Measurements from ENCODE around the gene ELOA. TPM values are rescaled to one million over a fixed set of nuclear protein-coding genes. Genes with fewer than 3 reads are reported as not detected.
"Not testable (repeated sequence)": the region's sequence is repeated elsewhere in the genome, so short reads cannot be mapped to it uniquely, and the experiment has no call there.

Gene ELOA
- total and polyA plus RNA-seq, 4 donors: 11.8 to 31.0 (median 22.1) TPM

DNA sequence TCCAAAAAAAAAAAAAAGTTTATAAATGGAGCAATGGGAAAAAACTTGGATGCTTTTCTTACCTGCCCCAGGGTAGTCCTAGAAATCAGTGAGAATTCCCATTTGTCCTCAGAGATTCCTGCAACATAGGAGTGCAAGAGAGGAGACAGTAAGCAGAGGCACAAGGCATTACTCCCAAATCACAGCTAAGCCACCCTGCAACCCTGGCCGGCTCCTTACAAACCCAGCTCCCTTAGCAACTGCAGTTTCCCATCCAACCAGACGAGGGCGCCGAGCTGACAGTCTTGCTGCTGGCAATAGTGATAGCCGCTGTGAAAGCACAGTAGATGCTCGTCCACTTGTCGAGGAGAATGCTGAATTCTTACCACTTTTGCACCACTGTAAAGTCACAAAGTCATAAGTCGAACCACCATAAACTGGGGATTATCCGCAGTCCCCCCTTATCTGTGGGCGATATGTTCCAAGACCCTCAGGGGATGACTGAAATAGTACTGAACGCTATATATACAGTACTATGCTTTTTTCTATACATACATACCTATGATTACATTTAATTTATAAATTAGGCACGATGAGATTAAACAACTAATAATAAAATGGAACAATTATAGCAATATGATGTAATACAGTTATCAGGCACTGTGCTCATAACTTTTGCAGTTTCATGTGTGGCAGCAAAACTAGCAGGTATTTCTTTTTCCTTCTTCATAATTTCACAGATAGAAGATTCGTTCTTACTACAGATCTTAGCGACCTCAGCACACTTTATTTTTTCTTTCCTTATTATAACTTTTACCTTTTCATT lies 29.0 kb downstream of the ELOA start:
- Histone ChIP-seq H3K36me3 (ENCODE audit: control insufficient read depth in 1 of 2, insufficient read depth in 2 of 2, low read length in 1 of 2) (no peaks in the 10 kb centered on the region), H3K27me3 (ENCODE audit: control insufficient read depth in 1 of 2, insufficient read depth in 2 of 2, low read length in 1 of 2) (no peaks in the 10 kb centered on the region), H3K27ac (ENCODE audit: low read depth in 1 of 2, low read length in 2 of 2) (no peak overlapping the region), H3K9me3 (ENCODE audit: control insufficient read depth, low read length) (no peaks in the 10 kb centered on the region), H3K4me1 (ENCODE audit: control insufficient read depth in 1 of 2, insufficient read depth in 2 of 2, low read length in 2 of 2) (no peaks in the 10 kb centered on the region), H3K4me3 (ENCODE audit: low read length in 2 of 2) (no peak overlapping the region)
- DNase-seq: peak; percentile 90 to 96
- intact Hi-C loops (cut with DNase I): loop anchor here (2.0 to 10.0 kb wide), 2 partner anchors 93 to 145 kb away; partner anchors contain the start of gene FUCA1 (in 1 of the 2)
- 9 to 10% methylated on average over 14 of the region's 14 CpGs for WGBS, 2 donors
- ATAC-seq (ENCODE audit: low FRiP score): peak; percentile 88

DNA sequence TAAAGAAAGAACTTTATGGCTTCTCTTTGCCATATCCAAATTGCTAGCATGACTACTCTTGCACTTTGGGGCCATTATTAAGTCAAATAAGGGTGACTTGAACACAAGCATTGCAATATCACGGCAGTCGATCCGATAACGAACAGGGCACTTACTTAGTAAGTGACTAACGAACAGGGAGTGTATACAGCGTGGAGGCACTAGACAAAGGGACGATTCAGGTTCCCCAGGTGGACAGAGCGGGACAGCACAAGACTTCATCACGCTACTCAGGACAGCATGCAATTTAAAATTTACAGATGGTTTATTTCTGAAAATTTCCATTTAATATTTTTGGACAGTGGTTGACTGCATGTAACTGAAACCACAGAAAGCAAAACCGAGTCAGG lies 29.6 kb downstream of the ELOA start:
- no peak for ATAC-seq (ENCODE audit: low FRiP score)
- Histone ChIP-seq H3K36me3 (ENCODE audit: control insufficient read depth in 1 of 2, insufficient read depth in 2 of 2, low read length in 1 of 2) (no peaks in the 10 kb centered on the region), H3K27me3 (ENCODE audit: control insufficient read depth in 1 of 2, insufficient read depth in 2 of 2, low read length in 1 of 2) (no peaks in the 10 kb centered on the region), H3K9me3 (ENCODE audit: control insufficient read depth, low read length) (no peaks in the 10 kb centered on the region), H3K27ac (ENCODE audit: low read depth in 1 of 2, low read length in 2 of 2) (no peak overlapping the region), H3K4me3 (ENCODE audit: low read length in 2 of 2) (no peak overlapping the region), H3K4me1 (ENCODE audit: control insufficient read depth in 1 of 2, insufficient read depth in 2 of 2, low read length in 2 of 2) (no peaks in the 10 kb centered on the region)
- DNase-seq: no peak
- intact Hi-C loops (cut with DNase I): loop anchor here (2.0 to 10.0 kb wide), 2 partner anchors 92 to 144 kb away; partner anchors contain the start of gene FUCA1 (in 1 of the 2)
- WGBS, 2 donors: 88 to 89% methylated on average over 10 of the region's 10 CpGs

DNA sequence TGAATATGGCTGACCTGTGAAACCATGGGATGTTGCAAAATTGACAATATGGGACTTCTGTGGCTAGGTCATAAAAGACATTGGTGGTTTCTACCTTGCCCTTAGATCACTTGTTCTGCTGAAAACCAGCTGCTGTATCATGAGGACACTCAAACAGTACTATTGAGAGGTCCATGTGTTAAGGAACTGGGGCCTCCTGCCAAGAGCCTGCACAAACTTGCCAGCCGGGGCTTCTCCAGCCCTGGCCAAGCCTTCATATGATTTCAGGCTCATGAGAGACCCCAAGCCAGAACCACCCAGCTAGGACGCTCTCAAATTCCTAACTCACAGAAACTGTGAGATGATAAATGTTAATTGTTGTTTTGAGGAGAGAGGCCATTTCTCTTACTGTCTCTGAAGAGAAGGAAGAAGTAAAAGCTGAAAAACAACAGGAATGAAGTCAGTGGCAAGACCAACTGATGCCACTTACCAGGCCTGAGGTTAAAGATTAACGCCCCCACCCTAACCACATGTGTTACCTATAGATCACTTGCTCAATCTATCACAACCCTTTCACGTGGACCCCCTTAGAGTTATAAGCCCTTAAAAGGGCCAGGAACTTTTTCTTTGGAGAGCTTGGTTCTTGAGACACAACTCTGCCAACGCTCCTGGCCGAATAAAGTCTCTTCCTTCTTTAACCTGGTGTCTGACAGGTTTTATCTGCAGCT lies 31.1 kb downstream of the ELOA start:
- H3K36me3 ChIP-seq (ENCODE audit: control insufficient read depth in 1 of 2, insufficient read depth in 2 of 2, low read length in 1 of 2): no peaks in the 10 kb centered on the region
- no peak for DNase-seq
- no peak overlapping the region for H3K4me3 ChIP-seq (ENCODE audit: low read length in 2 of 2)
- intact Hi-C loops (cut with DNase I): loop anchor here in 1 of 2 donors (1.0 to 10.0 kb wide), 2 partner anchors 90 to 142 kb away; partner anchors contain the start of gene FUCA1
- ATAC-seq (ENCODE audit: low FRiP score): no peak
- 75 to 78% methylated on average over 6 of the region's 6 CpGs for WGBS, 2 donors
- peaks cover 0 to 5% of the 10 kb centered on the region in 2 donors for H3K4me1 ChIP-seq (ENCODE audit: control insufficient read depth in 1 of 2, insufficient read depth in 2 of 2, low read length in 2 of 2)
- H3K9me3 ChIP-seq (ENCODE audit: control insufficient read depth, low read length): no peaks in the 10 kb centered on the region
- no peaks in the 10 kb centered on the region for H3K27me3 ChIP-seq (ENCODE audit: control insufficient read depth in 1 of 2, insufficient read depth in 2 of 2, low read length in 1 of 2)
- H3K27ac ChIP-seq (ENCODE audit: low read depth in 1 of 2, low read length in 2 of 2): no peak overlapping the region

DNA sequence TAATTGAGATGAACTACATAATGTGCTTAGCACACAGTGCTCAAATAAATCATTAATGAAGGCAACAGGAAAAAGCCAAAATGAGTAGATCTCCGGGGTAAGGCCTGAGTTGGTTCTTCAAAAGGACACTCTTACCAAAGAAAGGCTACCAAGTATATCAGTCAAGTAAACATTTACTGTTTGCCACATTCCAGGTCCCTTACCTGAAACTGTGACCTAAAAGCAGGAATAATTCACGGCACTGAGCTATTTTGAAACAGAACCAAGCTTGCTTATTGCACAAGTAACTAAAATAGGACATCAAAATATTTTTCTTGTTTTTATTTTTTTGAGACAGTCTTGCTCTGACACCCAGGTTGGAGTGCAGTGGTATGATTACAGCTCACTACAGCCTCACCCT lies 32.9 kb downstream of the ELOA start:
- no peaks in the 10 kb centered on the region for H3K9me3 ChIP-seq (ENCODE audit: control insufficient read depth, low read length)
- DNase-seq (no peak), ATAC-seq (ENCODE audit: low FRiP score) (no peak)
- H3K27me3 ChIP-seq (ENCODE audit: control insufficient read depth in 1 of 2, insufficient read depth in 2 of 2, low read length in 1 of 2): no peaks in the 10 kb centered on the region
- H3K4me3 ChIP-seq (ENCODE audit: low read length in 2 of 2): no peak overlapping the region
- intact Hi-C loops (cut with DNase I): loop anchor here in 1 of 2 donors (10.0 kb wide), 1 partner anchor 89 kb away; the partner anchor contains the start of gene FUCA1
- no peak overlapping the region for H3K27ac ChIP-seq (ENCODE audit: low read depth in 1 of 2, low read length in 2 of 2)
- 81 to 83% methylated on average over 2 of the region's 2 CpGs for WGBS, 2 donors
- no peaks in the 10 kb centered on the region for H3K36me3 ChIP-seq (ENCODE audit: control insufficient read depth in 1 of 2, insufficient read depth in 2 of 2, low read length in 1 of 2)
- peaks cover 0 to 6% of the 10 kb centered on the region in 2 donors for H3K4me1 ChIP-seq (ENCODE audit: control insufficient read depth in 1 of 2, insufficient read depth in 2 of 2, low read length in 2 of 2)

DNA sequence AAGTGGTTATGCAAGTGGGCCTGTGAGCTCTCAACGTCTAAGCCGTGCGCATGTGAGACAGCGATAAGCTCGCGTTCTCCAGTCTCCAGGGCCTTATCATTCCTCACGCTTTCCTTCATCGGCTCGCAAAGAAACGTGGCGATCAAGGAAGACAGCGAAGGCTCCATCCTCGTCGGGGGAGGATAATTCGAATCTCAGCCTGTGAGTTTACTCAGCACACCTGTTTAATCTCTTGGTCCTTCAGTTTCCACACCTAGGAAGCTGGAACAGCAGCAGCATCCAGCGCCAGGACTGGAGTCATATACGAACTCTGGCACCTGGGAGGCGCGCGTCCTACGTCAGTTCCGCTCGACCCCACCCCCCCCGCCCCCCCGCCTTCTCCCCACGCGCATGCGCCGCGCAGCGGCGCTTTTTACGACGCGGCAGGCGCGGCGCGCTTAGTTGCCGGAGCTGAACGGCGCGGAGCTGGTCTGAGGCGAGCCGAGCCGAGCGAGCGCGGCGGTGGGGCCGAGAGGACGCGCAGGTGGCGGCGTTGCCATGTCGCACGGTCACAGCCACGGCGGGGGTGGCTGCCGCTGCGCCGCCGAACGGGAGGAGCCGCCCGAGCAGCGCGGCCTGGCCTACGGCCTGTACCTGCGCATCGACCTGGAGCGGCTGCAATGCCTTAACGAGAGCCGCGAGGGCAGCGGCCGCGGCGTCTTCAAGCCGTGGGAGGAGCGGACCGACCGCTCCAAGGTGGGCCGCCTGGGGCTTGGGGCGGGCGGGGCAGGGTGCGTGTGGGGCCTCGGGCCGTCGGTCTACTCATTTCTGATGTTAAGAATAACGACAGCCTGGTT lies 34.9 kb downstream of the ELOA start, which contains the start of gene PITHD1:
Gene PITHD1, plus strand, starts transcription at position 440 of the 836 bp plus-strand sequence. Its CDS starts 98 bp downstream, at position 538.
- DNase-seq: peak; percentile 83 to 91
- no peaks in the 10 kb centered on the region for H3K36me3 ChIP-seq (ENCODE audit: control insufficient read depth in 1 of 2, insufficient read depth in 2 of 2, low read length in 1 of 2)
- H3K27ac ChIP-seq (ENCODE audit: low read depth in 1 of 2, low read length in 2 of 2): peak within 1 kb of the TSS in 1 of 2 donors; percentile 94
- WGBS, 2 donors: 0% methylated on average over 74 to 91 of the region's 91 CpGs
- H3K9me3 ChIP-seq (ENCODE audit: control insufficient read depth, low read length): no peaks in the 10 kb centered on the region
- intact Hi-C loops (cut with DNase I): loop anchor here in 1 of 2 donors (10.0 kb wide), 1 partner anchor 87 kb away; the partner anchor contains the start of gene FUCA1
- H3K4me1 ChIP-seq (ENCODE audit: control insufficient read depth in 1 of 2, insufficient read depth in 2 of 2, low read length in 2 of 2): peaks cover 0 to 6% of the 10 kb centered on the region in 2 donors
- peak within 1 kb of the TSS; percentile 88 to 93 for H3K4me3 ChIP-seq (ENCODE audit: low read length in 2 of 2)
- no peaks in the 10 kb centered on the region for H3K27me3 ChIP-seq (ENCODE audit: control insufficient read depth in 1 of 2, insufficient read depth in 2 of 2, low read length in 1 of 2)
- ATAC-seq (ENCODE audit: low FRiP score): peak; percentile 89

DNA sequence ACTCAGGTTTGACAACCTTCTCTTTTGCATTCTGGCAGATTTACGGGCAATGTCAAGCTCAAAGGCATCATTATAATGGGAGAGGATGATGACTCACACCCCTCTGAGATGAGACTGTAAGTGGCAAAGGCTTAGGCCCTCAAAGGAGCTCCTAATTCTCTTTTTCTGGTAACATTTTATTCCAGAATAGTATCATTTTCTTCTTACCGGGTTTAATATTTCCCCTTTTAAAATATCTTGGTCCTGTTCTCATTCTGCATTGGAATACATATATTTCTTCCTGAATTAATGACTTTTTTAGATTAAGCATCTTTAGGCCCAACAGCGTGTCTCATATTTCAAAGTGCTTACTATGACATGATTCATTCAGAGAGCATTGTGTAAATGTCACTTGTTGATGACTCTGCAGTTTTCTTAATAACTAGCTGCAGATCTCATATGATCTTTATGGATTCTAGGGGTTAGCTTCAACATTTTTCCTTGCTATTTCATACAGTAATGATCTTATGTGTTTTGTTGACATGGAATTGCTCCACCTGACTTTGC lies 36.6 kb downstream of the ELOA start:
- H3K9me3 ChIP-seq (ENCODE audit: control insufficient read depth, low read length): no peaks in the 10 kb centered on the region
- no peak overlapping the region for H3K27ac ChIP-seq (ENCODE audit: low read depth in 1 of 2, low read length in 2 of 2)
- H3K4me1 ChIP-seq (ENCODE audit: control insufficient read depth in 1 of 2, insufficient read depth in 2 of 2, low read length in 2 of 2): peaks cover 0 to 6% of the 10 kb centered on the region in 2 donors
- intact Hi-C loops (cut with DNase I): loop anchor here in 1 of 2 donors (10.0 kb wide), 1 partner anchor 85 kb away; the partner anchor contains the start of gene FUCA1
- DNase-seq (no peak), ATAC-seq (ENCODE audit: low FRiP score) (no peak)
- no peak overlapping the region for H3K4me3 ChIP-seq (ENCODE audit: low read length in 2 of 2)
- no peaks in the 10 kb centered on the region for H3K27me3 ChIP-seq (ENCODE audit: control insufficient read depth in 1 of 2, insufficient read depth in 2 of 2, low read length in 1 of 2)
- 79 to 83% methylated on average over 3 of the region's 3 CpGs for WGBS, 2 donors
- H3K36me3 ChIP-seq (ENCODE audit: control insufficient read depth in 1 of 2, insufficient read depth in 2 of 2, low read length in 1 of 2): no peaks in the 10 kb centered on the region

DNA sequence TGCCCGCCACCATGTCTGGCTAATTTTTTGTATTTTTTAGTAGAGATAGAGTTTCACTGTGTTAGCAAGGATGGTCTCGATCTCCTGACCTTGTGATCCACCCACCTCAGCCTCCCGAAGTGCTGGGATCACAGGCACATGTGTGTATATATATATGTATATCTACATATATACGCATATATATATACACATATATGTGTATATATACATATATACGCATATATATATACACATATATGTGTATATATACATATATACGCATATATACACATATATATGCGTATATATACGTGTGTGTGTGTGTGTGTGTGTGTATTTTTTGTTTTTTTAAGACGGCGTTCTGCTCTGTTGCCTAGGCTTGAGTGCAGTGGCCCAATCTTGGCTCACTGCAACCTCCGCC lies 39.9 kb downstream of the ELOA start:
- intact Hi-C loops (cut with DNase I); H3K4me3 ChIP-seq (ENCODE audit: low read length in 2 of 2); H3K27ac ChIP-seq (ENCODE audit: low read depth in 1 of 2, low read length in 2 of 2); H3K27me3 ChIP-seq (ENCODE audit: control insufficient read depth in 1 of 2, insufficient read depth in 2 of 2, low read length in 1 of 2); H3K9me3 ChIP-seq (ENCODE audit: control insufficient read depth, low read length); H3K4me1 ChIP-seq (ENCODE audit: control insufficient read depth in 1 of 2, insufficient read depth in 2 of 2, low read length in 2 of 2); DNase-seq; ATAC-seq (ENCODE audit: low FRiP score); H3K36me3 ChIP-seq (ENCODE audit: control insufficient read depth in 1 of 2, insufficient read depth in 2 of 2, low read length in 1 of 2): not testable (repeated sequence)
- WGBS, 2 donors: 93 to 95% methylated on average over 11 of the region's 11 CpGs

DNA sequence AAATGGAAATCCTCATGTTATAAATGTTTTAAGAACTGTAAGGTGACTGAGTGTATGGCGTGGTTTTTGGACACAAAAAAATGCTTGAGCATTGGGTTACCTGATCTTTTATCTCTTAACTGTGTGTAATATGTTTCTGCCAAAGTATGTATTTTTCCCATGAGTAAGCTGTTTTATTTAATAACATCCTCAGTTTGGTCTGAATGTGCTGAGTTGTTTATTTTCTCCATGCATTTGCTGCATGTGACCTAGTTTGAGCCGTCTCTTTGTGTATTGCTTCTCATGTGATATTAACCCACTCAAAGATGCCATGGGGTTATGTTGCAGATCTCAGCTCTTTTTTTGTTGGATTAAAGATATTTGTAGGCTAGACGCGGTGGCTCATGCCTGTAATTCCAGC lies 41.6 kb downstream of the ELOA start:
- no peak overlapping the region for H3K4me3 ChIP-seq (ENCODE audit: low read length in 2 of 2)
- no peaks in the 10 kb centered on the region for H3K27me3 ChIP-seq (ENCODE audit: control insufficient read depth in 1 of 2, insufficient read depth in 2 of 2, low read length in 1 of 2)
- H3K9me3 ChIP-seq (ENCODE audit: control insufficient read depth, low read length): no peaks in the 10 kb centered on the region
- WGBS, 2 donors: 85 to 87% methylated on average over 4 of the region's 4 CpGs
- DNase-seq: no peak
- intact Hi-C loops (cut with DNase I): no loop called here
- no peaks in the 10 kb centered on the region for H3K4me1 ChIP-seq (ENCODE audit: control insufficient read depth in 1 of 2, insufficient read depth in 2 of 2, low read length in 2 of 2)
- H3K27ac ChIP-seq (ENCODE audit: low read depth in 1 of 2, low read length in 2 of 2): no peak overlapping the region
- peaks cover 5 to 7% of the 10 kb centered on the region in 2 donors for H3K36me3 ChIP-seq (ENCODE audit: control insufficient read depth in 1 of 2, insufficient read depth in 2 of 2, low read length in 1 of 2)
- no peak for ATAC-seq (ENCODE audit: low FRiP score)

Measured in aorta (tissue), 5 donors.